ELR (cell line): ENCODE measurements around the gene BTBD17.

Experiments used
- DNase-seq: peaks from one replicate; pipeline ENCODE4 v3.0.0-alpha.2; 2015; ENCODE audit warnings: low read depth

The BTBD17 gene

DNA sequence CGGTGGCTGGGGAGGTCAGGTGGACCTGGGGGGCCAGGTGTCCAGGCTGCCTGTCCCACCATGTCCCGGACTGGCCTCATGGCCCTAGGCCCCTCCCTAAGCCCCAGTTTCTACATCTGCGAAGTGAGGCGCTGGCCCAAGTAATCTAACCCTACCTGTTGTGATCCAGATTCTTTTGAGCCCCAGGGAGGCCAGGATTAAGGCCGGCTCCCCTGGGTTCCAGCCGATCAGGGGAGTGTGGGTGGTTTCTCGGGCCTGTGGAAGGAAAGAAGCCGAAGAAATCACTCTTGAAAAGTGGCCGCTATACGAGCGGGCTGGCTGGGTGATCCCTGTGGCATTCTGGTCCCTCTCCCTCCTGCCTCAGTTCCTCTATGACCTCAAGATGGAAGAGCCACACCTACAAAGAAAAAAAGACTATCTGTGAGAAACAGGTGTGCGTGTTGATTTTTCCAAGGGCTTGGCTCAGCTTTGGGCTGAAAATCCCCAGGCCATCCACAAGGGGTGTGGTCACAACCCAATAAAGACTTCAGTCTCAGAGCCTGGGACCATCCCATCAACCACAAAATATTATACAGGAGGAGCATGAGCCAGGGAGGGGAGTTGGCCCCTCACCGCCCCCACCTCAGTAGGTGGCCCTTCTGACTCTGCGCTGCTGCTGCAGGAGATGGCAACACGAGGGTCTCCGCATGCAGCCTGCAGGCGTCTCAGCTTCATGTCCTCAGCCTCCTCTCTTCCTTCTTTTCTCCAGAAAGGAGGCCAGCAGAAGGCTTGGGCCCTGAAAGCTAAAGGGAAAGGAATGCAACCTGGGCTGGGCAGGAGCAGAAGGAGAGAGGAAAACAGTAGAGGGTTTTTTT lies 25.9 kb upstream of the BTBD17 start:
- no peak for DNase-seq

DNA sequence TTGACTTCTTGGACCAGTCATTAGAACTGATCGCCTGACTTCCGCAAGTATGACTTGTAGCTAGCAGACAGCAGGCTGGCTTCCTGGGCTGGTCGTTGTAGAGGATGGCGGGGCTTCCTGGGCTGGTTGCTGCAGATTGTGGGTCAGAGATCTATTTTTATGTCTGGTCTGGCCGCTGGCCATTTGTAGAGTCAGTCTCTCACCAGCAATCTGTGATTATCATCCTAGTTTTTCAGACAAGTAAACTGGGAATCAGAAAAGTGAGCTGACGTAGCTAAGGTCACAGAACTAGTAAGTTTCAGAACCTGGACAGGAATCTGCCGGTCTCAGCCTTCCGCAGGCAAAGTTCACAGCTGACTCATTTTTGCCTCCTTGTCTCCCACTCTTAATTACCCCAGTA lies 24.7 kb upstream of the BTBD17 start:
- no peak for DNase-seq

- no peak for DNase-seq
Measured at GRCh38 chr17:74385201-74385600, 23.5 kb upstream of the BTBD17 start.

GRCh38 chr17:74383141-74383540 lies 21.5 kb upstream of the BTBD17 start:
- no peak for DNase-seq

DNA sequence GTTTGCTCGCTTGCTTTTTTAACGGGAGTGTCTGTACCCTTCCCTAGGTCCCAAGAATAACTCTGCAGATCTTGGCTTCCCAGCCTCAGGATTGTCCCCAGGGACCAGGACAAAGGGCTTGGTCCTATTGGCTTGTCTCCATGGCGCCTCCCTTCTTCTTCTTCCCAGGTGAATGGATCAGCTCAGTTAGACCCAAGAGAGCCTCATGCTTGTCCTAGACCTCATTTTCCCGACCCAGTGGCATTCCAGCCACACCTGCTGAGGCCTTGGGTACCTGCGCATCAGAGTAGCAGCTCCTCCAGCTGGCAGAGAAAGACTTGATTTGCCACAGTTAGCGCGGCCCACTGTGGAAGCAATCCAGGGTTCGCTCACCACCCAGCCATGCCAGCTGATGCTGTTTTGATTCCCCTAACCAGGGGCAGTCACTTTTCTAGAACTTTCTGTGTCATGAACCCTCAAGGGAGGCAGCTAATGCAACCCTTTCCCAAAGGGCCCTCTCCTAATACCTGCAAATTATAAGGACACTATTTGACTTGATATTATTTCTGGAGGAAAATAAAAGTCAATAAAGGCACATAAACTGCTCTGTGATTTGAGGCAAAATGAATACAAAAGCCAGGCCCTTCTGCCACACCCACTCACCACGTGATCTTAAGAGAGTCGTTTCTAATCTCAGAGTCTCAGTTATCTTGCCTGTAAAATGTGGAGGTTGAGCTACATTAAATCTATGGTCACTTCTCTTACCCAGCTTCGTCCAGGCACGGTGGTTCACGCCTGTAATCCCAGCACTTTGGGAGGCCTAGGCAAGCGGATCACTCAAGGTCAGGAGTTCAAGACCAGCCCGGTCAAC lies 19.5 kb upstream of the BTBD17 start:
- no peak for DNase-seq

DNA sequence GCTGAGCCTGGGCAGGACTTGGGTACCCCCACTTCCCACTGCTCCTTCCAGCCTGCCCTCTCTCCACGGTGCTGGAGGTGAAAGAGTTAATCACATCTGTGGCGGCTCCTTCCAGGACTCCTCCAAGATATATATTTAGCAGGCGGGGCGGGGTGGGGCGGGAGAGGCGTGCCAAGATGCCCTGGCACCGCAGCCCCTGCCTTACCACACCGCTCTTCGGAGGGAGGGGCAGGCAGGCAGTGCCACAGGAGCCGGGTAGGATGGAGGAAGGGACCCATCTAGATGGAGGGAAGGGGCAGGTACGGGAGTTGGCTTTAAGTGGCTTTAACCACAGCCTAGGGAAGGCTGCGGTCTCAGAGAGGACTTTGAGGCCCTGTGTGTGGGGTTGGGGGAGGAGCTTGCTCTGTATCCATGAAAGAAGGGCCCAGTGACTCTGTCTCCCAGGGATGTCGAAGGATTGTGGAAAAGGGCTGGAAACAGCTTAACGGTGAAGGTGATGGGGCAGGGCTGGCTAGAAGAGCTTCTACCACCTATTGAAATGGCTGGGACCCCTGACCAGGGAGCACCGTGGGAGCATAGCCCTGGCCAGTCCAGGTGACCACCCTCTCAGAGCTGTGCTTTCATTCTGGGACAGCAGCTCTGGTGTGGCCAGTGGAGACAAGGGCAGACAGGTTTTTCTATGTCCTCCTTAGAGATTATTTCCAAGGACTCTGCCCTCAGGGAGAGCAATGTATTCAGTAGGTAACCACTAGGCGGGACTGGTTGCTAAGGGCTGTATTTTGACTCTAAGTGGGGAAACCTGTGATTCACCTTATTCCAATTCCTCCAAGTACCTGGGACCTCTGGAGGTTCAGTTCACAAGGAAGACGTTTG lies 18.7 kb upstream of the BTBD17 start:
- DNase-seq, result no peak

DNA sequence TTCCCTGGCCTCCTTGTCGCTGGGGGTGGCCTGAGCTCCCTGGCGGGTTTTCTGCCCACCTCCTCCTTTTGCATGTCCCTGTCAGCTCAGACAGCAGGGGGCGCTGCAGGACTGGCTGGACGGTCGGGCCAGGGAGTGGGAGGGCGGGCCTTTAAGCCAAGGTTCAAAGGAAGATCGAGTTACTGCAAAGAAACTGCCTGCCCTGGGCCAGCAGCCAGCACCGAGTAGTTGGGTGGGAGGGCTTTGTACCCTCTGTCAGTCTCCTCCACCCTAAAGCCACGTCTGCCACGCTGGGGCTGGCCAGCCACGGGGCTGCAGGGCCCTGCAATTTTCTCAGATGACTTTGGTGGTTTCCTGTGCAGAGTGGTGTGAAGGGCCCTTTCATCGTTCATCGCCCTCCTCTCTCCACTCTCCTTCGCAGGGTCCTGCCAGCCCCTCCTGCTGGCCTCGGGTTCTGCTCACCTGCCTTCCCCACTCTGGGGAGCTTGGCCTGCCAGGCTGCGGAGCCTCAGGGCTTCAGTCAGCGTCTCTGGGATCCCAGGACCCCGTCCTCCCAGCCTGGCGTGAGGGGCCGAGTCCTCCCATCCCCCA lies 17.9 kb upstream of the BTBD17 start:
- peak; percentile 56 for DNase-seq

GRCh38 chr17:74374858-74375257 lies 13.2 kb upstream of the BTBD17 start:
- no peak for DNase-seq

DNA sequence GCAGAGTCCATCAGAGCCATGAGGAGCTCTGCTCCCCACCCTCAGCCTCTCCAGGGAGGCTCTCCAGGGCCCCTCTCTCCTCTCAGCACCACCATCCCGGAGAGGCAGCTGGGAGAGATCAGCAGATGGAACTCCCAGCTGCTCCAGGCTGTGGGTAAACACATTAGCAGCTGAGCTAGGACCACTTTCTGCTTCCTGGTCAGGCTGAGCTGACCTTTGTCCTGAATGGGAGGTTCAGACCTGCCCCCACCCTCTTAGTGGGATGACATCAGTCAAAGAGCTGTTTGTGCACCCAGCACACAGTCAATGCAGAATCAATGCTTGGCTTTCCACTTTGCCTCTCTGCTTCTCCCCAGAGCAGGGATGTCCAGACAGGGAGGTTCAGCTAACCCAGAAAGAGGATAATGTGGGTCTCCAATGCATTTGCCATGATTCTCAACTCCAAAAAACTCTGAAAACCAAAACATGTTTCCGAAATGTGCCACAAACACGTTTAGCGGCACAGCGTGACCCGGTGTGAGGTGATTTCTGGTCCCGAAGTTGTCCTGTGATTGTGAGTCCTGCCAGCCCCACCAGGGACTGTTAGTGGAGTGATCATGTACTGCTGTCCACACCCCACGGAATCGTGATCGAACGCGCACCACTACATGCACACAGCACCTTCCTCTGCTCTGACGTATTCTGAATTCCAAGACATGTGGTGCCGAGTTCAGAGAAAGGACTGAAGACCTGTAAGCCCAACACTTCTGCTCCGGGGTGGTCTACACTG lies 12.4 kb upstream of the BTBD17 start:
- DNase-seq, result no peak

GRCh38 chr17:74372426-74372825 lies 10.8 kb upstream of the BTBD17 start:
- DNase-seq, result no peak

DNA sequence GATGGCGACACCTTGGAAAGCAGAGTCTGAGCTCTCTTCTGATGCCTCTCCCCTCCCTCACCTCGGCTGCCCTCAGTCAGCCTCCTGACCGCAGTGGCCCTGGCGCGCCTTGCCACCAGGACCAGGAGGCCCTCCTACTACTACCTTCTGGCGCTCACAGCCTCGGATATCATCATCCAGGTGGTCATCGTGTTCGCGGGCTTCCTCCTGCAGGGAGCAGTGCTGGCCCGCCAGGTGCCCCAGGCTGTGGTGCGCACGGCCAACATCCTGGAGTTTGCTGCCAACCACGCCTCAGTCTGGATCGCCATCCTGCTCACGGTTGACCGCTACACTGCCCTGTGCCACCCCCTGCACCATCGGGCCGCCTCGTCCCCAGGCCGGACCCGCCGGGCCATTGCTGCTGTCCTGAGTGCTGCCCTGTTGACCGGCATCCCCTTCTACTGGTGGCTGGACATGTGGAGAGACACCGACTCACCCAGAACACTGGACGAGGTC lies 10.0 kb upstream of the BTBD17 start:
- no peak for DNase-seq

DNA sequence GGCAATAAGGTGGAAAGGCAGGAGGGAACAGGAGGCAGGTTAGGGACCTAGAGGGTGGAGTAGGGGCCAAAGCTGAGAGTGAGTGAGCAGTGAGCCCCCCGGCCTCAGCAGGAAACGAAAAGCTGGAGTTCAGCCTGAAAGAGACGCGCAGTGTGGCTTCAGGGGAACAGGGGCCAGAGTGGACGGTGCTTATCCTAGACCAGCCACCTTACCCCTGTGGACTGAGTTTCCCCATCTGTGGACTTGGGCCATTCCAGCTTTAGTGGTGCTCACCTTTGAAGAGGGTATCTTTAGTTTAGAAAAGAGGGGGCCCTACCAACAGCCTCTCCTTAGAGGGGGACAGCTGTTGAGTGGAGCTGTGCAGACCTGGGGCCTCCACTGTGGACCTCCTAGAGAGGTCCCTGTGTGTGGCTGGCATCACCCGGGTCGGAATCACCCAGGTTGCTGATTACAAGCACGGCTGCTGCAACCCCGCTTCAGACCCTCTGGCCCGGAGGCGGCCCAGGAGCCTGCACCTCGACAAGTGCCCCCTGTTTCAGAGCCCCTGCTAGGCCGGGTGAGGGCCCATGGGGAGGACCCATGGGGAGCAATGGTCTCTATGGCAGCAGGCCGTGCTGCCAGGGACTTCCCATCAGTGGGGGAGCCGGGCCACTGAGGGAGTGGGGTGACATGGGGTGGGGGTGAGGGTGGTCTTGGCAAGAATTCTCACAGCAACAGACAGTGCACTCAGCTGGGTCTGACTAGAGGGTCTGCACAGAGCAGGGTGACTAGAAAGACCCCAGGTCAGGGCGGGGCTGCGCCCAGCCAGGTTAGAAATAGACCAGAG lies 8.2 kb upstream of the BTBD17 start:
- DNase-seq, result no peak

GRCh38 chr17:74369221-74369620 lies 7.6 kb upstream of the BTBD17 start:
- no peak for DNase-seq

DNA sequence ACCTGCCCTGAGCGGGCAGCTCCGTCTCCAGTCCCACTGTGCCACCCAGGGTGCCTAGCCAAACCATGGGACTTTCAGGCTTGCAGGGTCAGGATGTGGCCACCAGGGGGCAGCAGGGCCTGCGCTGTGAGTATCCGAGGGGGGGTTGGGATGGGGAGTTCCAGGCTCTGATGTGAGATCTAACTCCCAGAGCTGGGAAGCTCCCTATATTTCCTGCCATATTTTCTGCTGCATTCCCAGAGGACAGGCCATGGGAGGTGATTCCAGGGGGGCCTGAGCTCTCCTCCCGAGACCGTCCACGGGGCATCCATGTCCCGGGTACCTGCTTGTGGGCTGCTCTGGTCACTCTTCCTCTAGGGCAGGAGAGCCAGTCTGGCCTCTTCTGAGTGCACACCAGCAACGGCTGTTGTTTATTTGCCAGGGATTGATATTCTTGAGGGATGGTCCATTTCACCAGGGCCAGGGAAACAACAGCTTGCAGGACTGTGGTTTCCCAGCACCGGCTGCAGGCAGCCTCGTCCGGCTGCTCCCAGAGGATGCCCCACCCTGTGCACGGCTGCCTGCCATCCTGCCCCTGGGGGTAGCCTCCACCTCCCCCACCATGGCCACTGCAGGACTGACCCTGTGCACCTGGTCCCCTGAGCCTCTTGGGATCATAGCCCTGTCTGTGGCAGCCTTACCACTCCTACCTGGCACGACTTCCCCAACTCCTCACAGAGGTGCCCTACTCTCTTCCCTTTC lies 6.8 kb upstream of the BTBD17 start:
- peak; percentile 49 for DNase-seq

- no peak for DNase-seq
Measured at GRCh38 chr17:74367206-74367605, 5.5 kb upstream of the BTBD17 start, which contains the start of gene GPR142. GPR142 (plus strand) TSS chr17:74367506; CDS start chr17:74369541, 2,035 bp downstream.

GRCh38 chr17:74362810-74363498 lies 1.3 kb upstream of the BTBD17 start:
- no peak for DNase-seq

DNA sequence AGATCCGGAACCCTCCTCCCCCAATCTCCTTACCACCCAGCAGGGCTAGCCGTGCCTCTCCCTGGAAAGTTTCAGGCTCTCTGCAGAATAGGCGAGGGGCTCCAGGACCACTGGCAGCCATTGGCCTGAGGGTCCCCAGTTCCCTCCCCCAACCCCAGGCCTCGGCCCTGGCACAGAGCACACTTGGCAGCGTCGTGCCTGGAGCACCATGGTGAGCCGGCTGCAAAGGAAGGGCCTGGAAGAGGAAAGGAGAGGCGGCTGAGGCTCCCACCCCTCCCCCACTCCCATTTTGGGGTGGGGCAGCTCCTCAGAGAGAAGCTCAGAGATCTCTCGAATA lies 369 bp upstream of the BTBD17 start:
- DNase-seq, result no peak

DNA sequence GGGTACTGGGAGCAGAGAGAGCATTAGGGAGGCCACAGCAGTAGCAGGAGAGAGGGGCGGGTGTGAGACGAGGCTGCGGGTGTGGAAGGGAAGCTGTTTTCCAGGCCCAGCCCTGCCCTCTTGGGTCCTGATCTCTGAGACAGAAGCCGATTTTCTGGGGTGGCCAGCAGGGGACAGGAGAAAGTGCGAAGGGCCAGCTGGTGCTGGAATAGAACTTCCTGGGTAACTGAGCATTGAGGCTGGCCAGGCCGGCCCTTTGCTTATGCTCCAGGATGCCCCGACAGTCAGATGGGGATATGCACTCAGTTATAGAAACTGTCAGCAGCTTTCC lies 804 bp downstream of the BTBD17 start:
- DNase-seq, result no peak

- no peak for DNase-seq
Measured at GRCh38 chr17:74359916-74360315, 1.8 kb downstream of the BTBD17 start.
